ENCODE data around the gene SAP25.

DNA sequence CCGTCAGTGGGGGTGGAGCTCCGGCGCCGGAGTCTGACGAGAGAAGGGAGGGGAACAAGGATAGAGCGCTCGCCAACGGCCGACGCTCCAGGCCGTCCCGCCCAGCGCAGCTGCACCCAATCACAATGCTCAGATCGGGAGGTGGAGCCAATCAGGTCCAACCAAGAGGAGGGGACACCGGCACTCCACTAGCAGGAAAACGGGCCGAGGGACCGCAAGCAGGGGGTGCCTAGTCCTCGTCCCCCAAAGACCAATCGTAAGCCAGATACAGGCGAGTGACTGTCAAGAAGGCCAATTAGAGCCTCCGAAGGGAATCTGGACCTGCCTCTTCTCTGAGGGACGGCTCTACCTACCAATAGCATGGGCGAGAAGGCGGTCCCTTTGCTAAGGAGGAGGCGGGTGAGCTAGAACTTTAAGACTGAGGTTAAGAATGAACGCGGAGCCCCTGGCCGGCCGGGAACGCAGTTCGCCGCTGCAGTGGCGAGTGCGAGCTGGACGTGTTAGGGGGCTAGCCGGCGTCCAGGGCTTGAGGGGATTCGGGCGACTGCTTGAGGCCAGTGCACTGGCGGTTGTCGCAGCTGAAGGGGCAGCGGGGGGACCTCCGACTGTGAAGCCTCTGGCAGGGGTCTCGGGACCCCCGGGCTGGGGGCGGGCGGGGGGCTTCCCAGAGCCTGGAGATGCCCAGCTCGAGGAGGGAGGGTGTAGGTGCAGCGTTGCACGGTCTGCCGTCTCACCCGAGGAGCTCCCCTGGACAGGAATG lies 12.7 kb upstream of the SAP25 start, which contains the start of gene FBXO24:
- TF ChIP-seq POLR2A (IDR thresholded peaks at IDR 0.05; ENCODE audit: low read length) (peak; percentile 89), GATA1 (IDR thresholded peaks at IDR 0.05; ENCODE audit: low read depth, low read length) (no peak)

All from erythroblast (primary cell).